ENCODE measurements around the gene SNCG. TPM values are rescaled to one million over a fixed set of nuclear protein-coding genes. Genes with fewer than 3 reads are reported as not detected.

SNCG gene
- total RNA-seq, 1 experiment from 2014 or later: 61.1 TPM

DNA sequence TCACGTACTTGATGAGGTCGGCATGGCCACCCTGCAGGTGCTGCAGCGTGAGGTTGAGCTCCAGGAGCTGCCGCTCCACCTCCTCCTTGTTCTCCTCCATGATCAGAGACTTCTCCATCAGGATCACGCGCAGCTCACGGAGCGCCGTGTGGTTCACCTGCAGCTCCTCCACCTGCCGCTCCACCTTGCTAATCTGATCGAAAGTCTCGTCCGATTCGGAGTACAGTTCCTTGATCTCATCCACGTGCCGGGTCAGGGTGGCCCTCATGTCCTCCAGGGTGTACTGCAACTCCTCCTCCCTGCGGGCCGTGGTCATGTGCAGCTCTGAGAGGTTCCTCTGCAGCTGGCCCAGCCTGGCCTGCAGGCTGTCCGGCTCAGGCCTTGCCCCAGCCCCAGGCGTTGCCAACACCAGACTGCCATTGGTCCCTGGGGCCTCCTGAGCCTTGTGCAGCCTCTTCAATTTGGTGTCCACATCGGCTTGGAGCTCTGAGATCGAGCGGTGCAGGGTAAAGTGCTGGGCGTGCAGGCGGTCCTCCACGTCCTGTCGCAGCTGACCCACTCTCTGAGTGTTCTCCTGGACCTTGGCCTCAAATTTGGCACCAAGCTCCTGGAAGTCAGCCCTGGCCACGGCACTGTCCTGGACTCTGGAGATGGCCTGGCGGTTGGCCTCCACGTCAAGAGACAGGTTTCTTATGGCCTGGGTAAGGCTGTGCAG, 14.9 kb upstream of the SNCG start:
- no peak overlapping the region for H3K4me3 ChIP-seq (replicated peaks in 1 of 2; ENCODE audit: low read depth in 1 of 2, low read length in 2 of 2)
- POLR2A ChIA-PET: interaction anchor here (0.5 kb wide), 1 partner anchor 21 kb away, joined by 3 read pairs; no protein-coding TSS in a partner anchor
- no peak overlapping the region for H3K27ac ChIP-seq (ENCODE audit: low read depth, low read length)
- intact Hi-C loops (cut with micrococcal nuclease): no loop called here
- RAD21 ChIA-PET (ENCODE audit: low non-redundant PET in 1 of 2, low total read pairs in 2 of 2, uncharacterized antibody in 2 of 2, unreplicated experiment in 2 of 2): no interaction called here
- no peaks in the 10 kb centered on the region for H3K36me3 ChIP-seq (ENCODE audit: control insufficient read depth in 1 of 2, insufficient read depth in 2 of 2, low read length in 2 of 2)
- no peak overlapping the region for H3K4me2 ChIP-seq (ENCODE audit: low read length)
- no peaks in the 10 kb centered on the region for H3K9me2 ChIP-seq (ENCODE audit: insufficient read depth)
- no TSS peak for BruUV-seq (replicated peaks)
- TF ChIP-seq CBX3 (IDR thresholded peaks at IDR 0.05; ENCODE audit: low read depth): no peak
- no peak for TF ChIP-seq SIN3A (IDR thresholded peaks at IDR 0.05; ENCODE audit: low read depth)
- TF ChIP-seq SRF (IDR thresholded peaks at IDR 0.05; ENCODE audit: low read depth): no peak
- TF ChIP-seq ZNF274 (IDR thresholded peaks at IDR 0.05; ENCODE audit: low read depth, low read length): no peak
- TF ChIP-seq EGR1 (IDR thresholded peaks at IDR 0.05; ENCODE audit: low read depth): no peak
- TF ChIP-seq, protein P1, sequence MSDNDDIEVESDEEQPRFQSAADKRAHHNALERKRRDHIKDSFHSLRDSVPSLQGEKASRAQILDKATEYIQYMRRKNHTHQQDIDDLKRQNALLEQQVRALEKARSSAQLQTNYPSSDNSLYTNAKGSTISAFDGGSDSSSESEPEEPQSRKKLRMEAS (IDR thresholded peaks at IDR 0.05): no peak
- TF ChIP-seq, protein P2, sequence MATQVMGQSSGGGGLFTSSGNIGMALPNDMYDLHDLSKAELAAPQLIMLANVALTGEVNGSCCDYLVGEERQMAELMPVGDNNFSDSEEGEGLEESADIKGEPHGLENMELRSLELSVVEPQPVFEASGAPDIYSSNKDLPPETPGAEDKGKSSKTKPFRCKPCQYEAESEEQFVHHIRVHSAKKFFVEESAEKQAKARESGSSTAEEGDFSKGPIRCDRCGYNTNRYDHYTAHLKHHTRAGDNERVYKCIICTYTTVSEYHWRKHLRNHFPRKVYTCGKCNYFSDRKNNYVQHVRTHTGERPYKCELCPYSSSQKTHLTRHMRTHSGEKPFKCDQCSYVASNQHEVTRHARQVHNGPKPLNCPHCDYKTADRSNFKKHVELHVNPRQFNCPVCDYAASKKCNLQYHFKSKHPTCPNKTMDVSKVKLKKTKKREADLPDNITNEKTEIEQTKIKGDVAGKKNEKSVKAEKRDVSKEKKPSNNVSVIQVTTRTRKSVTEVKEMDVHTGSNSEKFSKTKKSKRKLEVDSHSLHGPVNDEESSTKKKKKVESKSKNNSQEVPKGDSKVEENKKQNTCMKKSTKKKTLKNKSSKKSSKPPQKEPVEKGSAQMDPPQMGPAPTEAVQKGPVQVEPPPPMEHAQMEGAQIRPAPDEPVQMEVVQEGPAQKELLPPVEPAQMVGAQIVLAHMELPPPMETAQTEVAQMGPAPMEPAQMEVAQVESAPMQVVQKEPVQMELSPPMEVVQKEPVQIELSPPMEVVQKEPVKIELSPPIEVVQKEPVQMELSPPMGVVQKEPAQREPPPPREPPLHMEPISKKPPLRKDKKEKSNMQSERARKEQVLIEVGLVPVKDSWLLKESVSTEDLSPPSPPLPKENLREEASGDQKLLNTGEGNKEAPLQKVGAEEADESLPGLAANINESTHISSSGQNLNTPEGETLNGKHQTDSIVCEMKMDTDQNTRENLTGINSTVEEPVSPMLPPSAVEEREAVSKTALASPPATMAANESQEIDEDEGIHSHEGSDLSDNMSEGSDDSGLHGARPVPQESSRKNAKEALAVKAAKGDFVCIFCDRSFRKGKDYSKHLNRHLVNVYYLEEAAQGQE (IDR thresholded peaks at IDR 0.05; ENCODE audit: low read depth): no peak
- TF ChIP-seq POLR2A (IDR thresholded peaks at IDR 0.05; ENCODE audit: borderline replicate concordance, extremely low read depth, insufficient read depth, insufficient read length): no peak
- CTCF ChIA-PET: interaction anchor here (1.0 kb wide), 1 partner anchor 26 kb away, joined by 3 read pairs; no protein-coding TSS in a partner anchor
- H3K9me3 ChIP-seq (ENCODE audit: control insufficient read depth in 1 of 2, insufficient read depth in 1 of 2, low read depth in 1 of 2, low read length in 2 of 2): no peaks in the 10 kb centered on the region
- H3K27me3 ChIP-seq (ENCODE audit: insufficient read depth, low read length): no peaks in the 10 kb centered on the region
- ATAC-seq (no peak), DNase-seq (ENCODE audit: low read depth, low spot score) (no peak)
- no peak overlapping the region for H3K9ac ChIP-seq (ENCODE audit: low read length)
- H3K4me1 ChIP-seq (ENCODE audit: control insufficient read depth in 1 of 2, insufficient read depth in 2 of 2, low read length in 2 of 2): peaks cover 0 to 27% of the 10 kb centered on the region in 2 experiments; a peak in 3 of 4 replicates
- H4K20me1 ChIP-seq (ENCODE audit: insufficient read depth): no peaks in the 10 kb centered on the region
- H2AFZ ChIP-seq (ENCODE audit: low read depth, low read length, poor library complexity, severe bottlenecking): no peak overlapping the region
- no peaks in the 10 kb centered on the region for H3K79me2 ChIP-seq (ENCODE audit: insufficient read depth, low read length)

Measured in HCT116 (cell line).